ENCODE data around the gene TSPAN10. TPM values are rescaled to one million over a fixed set of nuclear protein-coding genes. Genes with fewer than 3 reads are reported as not detected.

TSPAN10 gene
- total RNA-seq: under 1 TPM; 0.27 to 0.47 (median 0.41) TPM
- long read RNA-seq, donor 1, partial matches to known transcripts: 0 of 2 reads
- long read RNA-seq, donor 1, other reads (novel, unspliced or antisense): 0 of 2 reads
- long read RNA-seq, donor 2, partial matches to known transcripts: 0 of 1 reads
- long read RNA-seq, donor 2, other reads (novel, unspliced or antisense): 0 of 1 reads

GRCh38 chr17:81636505-81637288, at the start of gene TSPAN10, which contains the start of gene NPLOC4:
Gene TSPAN10, plus strand, starts transcription at chr17:81637196. Its CDS starts 5,217 bp downstream, at chr17:81642413.
Gene NPLOC4, minus strand, starts transcription at chr17:81637112. Its CDS starts 182 bp downstream, at chr17:81636930.
- H3K9me3 ChIP-seq: no peaks in the 10 kb centered on the region
- peak; percentile 95 for ATAC-seq
- TF ChIP-seq CTCF (IDR thresholded peaks at IDR 0.05): no peak
- H3K4me3 ChIP-seq: peak within 1 kb of the TSS; percentile 69
- no peaks in the 10 kb centered on the region for H3K36me3 ChIP-seq (ENCODE audit: low read depth)
- peak; percentile 81 to 90 (median 86) for DNase-seq
- intact Hi-C loops (cut with DNase I, micrococcal nuclease): no loop called here
- H3K4me1 ChIP-seq (ENCODE audit: low read depth): peaks cover 10% of the 10 kb centered on the region

GRCh38 chr17:81589612-81590011, 47.4 kb upstream of the TSPAN10 start:
- DNase-seq: no peak
- no peak for ATAC-seq
- H3K9me3 ChIP-seq: no peaks in the 10 kb centered on the region
- peaks cover 23% of the 10 kb centered on the region for H3K36me3 ChIP-seq (ENCODE audit: low read depth)
- no peak overlapping the region for H3K4me3 ChIP-seq
- no peaks in the 10 kb centered on the region for H3K4me1 ChIP-seq (ENCODE audit: low read depth)
- TF ChIP-seq CTCF (IDR thresholded peaks at IDR 0.05): no peak
- intact Hi-C loops (cut with DNase I, micrococcal nuclease): no loop called here

GRCh38 chr17:81590121-81590520, 46.9 kb upstream of the TSPAN10 start:
- no peak for DNase-seq
- intact Hi-C loops (cut with DNase I, micrococcal nuclease): no loop called here
- Histone ChIP-seq H3K4me1 (ENCODE audit: low read depth) (no peaks in the 10 kb centered on the region), H3K4me3 (no peak overlapping the region), H3K36me3 (ENCODE audit: low read depth) (peaks cover 23% of the 10 kb centered on the region), H3K9me3 (no peaks in the 10 kb centered on the region)
- no peak for TF ChIP-seq CTCF (IDR thresholded peaks at IDR 0.05)
- no peak for ATAC-seq

- H3K9me3 ChIP-seq: no peaks in the 10 kb centered on the region
- peaks cover 23% of the 10 kb centered on the region for H3K36me3 ChIP-seq (ENCODE audit: low read depth)
Observed at GRCh38 chr17:81591971-81592370, 45.0 kb upstream of the TSPAN10 start.

More at GRCh38 chr17:81591971-81592370, 45.0 kb upstream of the TSPAN10 start:
- ATAC-seq (no peak), DNase-seq (no peak)
- intact Hi-C loops (cut with DNase I, micrococcal nuclease): no loop called here
- no peaks in the 10 kb centered on the region for H3K4me1 ChIP-seq (ENCODE audit: low read depth)
- H3K4me3 ChIP-seq: no peak overlapping the region
- TF ChIP-seq CTCF (IDR thresholded peaks at IDR 0.05): no peak
